ENCODE data around the gene NR2F1-AS1.

Gene NR2F1-AS1

DNA sequence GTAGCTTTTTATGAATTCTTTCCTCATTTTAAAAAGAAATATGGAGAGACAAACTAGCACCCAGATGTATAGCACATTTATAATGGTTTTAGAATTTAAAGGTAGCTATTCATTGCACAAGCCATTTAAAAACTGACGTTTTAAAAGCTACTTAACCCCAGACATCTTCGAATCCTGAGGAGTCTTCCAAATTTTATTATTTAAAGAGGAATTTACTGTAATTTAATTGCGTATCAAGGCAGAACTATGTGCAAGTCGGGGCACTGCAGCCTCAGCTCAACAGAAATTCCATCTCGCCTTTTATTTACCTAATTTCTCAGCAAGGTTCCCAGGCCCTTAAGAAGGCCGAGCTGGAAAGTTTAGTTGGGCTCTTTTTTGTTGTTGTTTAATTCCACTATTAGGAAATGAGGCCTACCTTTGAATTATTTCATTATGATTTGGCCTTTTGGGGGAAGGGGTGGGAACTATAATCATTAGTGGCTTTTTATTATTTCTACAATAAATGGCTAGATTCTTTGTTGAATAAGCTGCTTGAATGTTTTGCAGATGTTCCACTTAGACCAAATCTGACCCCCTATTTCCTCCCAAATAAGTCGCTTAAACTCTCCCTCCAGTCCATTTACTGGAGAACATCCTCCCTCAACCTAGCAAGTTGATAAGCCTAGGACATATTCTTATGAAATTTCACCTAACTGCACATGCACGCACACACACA, 22.2 kb upstream of the NR2F1-AS1 start:
- DNase-seq, result no peak

DNA sequence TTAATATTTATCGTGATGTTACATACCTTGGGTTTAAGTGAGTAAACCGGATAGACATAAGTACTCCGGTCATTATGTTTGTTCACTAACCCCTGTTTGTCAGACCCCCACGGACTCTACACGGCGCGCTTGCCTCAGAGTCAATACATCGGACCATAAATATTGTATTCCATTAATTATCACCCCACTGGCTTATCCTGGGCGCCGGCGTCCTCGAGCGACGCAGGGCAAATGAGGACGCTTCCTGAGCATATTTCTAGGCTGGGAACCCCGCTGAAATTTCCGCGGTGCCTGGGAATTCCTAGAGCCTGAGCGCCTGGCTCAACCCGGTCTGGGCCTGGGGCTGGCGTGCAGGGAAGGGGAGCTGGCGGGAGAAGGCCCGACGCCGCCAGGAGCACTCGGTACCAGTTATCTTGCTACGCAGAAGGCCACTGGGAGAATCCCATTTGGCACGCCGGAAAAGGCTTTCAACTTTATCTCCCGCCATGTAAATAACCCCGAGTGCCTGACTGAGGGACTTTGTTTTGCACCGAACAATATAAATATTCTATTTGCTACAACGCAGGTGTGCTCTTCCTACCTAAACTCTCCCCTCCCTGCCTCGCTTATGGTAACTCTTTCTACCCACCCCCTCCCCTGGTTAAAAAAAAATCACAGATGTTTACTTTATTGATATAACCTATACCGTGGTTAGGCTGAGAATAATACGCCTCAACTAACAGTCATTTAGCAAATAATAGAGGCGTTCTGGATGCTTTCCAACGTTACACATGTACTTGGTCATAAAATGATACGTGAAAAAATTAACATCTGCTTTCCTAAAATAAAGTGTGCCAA, 21.4 kb upstream of the NR2F1-AS1 start:
- no peak for DNase-seq

DNA sequence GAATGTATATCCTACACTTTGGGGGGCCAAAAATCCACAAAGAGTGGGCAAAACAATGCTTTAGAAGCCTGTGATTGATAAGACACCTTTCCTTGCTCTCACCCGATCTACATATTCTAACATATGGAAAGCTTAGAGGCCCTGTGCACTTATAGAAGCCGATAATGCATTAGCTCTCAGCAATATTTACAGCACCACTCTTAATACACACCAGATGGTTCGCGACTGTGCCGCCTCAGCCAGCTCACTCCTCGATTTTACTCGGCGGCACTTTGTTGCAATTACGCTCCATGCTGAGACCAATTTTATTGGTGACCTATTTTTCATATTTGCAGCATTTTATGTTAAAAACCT, 20.8 kb upstream of the NR2F1-AS1 start:
- no peak for DNase-seq

DNA sequence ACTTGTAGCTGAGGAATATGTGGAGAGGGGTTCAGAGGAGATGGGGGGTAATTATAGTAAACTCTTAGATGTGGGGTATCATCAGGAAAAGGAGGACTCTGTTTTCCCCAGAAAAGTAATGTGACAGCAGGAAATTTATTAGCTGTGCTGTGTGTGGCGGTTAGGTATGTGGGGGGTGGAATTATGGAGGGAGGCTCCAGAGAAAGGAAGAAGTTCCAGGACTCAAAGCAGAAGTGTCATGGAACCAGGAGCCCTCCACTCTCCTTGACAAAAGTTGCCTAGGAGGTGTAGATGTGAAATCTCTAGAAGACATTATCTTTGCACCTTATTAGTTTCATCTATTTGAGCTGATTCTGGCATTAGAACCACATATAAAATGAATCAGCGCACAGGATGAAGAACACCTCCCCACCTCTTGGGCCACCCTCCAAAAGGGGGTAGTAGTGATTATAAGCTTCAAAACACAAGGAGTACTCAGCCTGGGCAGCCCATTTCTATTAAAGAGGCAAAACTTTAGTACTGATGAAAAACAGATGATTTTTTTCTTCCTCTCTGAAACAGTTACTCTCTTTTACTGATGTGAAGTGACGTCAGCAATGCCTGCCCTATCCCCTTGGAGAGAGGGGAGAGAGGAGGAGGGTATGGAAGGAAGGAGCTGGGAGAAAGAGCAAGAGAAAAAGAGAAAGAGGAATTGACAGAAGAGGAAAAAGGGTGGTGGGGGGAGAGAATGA, 20.2 kb upstream of the NR2F1-AS1 start:
- no peak for DNase-seq

DNA sequence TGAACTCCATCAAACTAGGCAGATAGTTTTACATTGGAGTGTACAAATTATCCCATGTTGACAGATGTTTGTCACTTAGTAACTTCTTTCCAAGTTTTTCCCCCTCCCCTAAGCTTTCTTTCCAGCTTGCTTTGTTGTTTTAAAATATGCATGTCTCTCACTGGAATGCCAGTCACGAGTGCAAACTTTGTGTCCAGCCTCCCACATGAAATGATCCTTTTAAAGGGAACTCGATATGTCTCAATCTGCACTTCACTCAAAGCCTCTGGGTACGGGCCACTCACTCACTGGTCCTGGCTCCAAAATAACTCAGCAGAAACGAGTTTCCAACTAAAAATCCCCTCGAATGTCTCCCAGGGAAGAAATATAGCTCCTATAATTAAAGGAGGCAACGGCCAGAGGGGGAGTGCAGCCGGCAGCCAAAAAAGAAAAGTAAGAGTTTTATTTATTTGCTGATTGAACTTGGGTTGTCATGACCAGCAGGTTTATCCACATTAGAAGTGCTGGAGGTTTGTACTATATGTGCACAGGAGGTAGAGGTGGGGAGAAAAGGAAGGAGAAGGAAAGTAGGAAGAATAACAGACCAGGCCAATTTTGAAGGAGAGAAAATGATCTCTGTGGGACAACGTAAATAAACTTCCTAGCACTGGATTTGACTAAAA, 19.5 kb upstream of the NR2F1-AS1 start:
- DNase-seq, result no peak

DNA sequence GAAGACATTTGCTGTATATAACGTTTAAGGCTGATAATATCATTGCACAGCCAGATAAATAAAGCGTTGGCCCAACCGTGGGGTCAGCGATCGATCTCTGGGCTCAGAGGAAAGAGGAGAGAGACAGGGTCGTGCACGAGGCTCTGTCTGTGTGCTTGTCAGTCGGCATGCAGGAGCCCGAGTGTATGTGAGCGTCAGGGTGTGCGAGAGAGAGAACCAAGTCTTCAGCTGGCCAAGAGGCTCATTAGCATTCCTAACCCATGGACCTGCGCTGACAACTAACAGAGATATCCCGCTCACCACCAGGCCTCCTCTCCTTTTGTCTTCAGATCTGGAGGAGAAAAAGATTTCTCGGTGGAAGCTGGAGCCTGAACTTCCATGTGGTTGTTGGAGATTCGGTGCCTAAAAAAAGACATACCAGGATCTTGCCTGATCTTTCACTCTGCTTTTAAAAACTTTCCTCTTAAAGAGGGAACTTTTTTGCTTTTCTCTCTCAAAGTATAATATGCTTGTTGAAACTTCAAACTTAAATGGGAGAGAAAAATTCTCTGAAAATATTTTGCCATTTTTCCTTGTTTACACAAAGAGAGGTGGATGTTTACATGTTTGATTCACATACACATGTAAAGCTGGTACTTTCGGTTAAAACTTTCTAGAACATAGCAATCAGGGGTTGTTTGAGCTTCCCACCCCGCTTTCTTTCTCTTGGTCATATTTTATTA, 18.5 kb upstream of the NR2F1-AS1 start:
- no peak for DNase-seq

DNA sequence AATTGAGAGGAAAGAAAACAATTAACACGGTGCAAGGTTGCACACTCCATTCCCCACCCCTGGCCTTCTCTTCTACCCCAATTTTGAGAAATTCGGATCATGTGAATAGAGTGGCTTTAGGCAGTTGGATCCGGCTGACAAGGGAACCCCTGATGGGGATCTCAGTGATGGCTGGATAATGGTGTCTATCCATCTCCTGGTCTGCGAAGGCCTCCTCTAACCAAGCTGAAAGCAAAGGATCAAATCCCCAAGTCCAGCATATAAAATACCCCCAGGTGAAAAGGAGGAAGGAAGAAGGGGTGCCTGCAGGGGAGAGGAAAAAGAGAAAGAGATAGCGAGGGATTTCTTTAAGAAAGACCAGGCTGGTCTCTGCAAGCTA, 18.0 kb upstream of the NR2F1-AS1 start:
- DNase-seq, result no peak

DNA sequence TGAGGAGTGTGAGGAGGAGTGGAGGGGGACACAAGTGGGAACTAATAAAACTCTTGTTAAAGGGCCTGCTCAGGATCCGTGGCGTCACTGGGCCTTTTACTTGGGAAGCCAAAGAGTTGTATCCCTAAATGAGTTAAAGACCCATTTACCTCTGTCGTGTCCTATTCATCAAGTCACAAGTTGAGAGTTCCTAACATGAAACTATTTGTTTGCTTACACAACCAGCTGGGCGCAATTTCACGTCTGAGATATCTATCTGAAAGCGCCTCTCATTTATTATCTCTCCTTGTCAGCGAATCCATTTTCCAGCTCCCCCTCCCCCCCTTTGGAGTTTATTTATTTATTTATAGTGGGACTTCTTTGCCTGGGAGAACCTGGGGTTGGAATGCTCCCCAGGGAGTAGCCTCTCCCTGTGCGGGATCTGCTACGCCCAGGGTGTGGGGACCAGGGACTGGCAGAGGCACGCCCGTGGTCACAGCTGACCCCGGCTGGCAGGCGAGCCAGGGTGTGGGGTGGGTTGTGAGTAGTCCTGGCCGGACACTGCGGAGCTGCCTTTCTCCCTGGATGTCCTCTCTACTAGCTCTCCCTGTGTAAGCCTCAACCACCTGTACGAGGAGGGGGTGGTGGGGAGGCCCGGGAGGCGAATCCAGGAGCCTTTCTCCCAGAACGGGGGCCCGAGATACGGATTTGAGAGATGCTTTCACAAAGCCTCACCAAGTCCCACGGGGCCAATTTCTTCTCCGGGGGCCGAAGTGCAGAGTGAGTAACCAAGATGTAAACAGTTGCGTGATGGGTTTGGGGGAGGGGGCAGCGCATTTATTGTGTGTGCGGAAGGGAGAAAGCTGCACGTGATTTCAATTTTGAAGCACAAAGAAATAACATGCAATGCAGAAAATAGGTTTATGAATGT, 17.3 kb upstream of the NR2F1-AS1 start:
- no peak for DNase-seq

DNA sequence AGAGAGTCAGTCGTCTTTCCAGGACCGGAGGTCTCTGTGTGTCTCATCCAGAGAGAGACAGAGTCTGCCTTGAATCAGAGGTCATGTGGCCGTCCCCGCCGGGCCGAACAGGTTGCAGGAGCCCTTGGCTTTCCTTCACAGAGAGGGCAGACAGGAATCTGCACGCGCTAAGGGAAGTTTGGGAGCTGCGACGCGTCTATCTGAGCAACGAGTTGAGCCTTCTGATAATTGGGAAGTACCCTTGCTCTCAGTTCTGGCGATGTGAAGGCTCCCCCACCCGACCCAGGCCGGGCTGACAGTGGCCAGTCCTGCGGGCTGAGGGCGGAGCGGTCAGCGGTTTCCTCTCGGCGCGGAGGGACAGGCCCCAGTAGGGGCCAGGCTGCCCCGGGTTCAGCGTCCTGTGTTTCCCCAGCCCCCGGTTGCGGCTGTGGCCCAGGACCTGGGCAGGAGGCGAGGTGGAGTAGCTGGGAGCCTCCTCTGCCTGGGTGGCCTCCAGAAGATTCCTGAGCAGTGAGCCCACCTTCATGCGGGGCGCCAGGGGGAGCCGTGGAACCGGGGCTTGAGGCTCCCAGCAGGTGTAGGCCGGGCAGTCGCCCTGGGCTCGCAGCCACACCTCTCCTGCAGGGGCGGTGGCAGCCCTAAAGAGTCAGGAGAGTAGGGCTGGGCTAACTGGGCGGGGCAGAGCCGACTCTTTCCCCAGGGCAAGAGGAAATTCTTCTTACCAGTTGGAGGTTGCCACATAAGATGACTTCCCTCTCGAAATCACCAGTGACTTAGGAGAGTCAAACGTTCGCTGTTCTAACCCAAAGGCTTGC, 15.9 kb upstream of the NR2F1-AS1 start:
- no peak for DNase-seq

DNA sequence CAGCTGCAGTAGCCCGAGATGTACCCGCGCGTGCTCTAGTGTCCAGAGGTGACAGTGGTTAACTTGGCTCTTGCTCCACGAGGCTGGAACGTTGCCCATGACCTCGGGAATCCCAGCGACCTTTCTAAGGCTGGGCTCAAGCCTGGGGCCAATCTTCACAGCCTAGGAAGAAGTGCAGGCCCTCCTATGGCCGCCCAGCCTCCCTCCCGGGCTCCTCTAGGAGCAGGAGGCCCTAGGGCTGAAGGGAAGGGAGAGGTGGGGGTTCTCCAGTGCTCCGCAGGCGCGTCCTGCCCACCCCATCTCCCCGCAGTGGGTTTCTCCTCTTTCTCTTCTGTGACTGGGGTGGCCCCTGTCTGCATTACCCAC, 15.3 kb upstream of the NR2F1-AS1 start:
- no peak for DNase-seq

DNA sequence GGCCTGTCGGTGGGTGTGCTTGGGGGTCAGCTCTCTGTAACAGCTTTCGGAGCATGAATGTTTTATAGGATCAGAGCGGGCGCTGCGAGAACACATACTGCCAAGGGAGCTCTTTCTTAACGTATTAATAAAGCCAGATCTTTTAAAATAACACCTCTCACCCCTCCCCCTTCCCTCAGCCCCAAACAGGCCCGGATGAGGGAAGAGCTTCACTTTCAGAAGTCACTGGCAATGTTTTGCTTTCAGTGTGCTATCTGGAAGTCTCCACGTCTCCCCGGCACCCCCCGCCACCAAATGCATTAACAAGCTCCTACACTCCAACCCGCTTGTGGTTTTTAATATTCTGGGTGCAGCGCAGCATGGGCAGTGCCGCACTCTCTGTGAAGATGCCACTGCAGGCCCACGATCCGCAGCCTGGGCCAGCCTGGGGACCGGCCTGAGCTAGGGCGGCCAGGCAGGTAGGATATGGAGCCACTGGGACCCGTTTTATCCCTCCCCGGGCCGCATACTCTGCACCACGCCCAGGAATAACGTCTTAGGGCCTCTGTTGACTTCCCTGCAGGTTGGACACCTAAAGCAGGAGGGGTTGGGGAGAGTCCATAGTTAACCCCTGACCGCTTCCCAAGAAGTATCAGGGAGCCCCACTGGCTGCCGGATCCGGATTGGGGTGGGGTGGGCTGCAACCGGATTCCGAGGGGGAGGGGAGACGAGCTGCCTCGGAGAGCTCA, 14.6 kb upstream of the NR2F1-AS1 start:
- no peak for DNase-seq

DNA sequence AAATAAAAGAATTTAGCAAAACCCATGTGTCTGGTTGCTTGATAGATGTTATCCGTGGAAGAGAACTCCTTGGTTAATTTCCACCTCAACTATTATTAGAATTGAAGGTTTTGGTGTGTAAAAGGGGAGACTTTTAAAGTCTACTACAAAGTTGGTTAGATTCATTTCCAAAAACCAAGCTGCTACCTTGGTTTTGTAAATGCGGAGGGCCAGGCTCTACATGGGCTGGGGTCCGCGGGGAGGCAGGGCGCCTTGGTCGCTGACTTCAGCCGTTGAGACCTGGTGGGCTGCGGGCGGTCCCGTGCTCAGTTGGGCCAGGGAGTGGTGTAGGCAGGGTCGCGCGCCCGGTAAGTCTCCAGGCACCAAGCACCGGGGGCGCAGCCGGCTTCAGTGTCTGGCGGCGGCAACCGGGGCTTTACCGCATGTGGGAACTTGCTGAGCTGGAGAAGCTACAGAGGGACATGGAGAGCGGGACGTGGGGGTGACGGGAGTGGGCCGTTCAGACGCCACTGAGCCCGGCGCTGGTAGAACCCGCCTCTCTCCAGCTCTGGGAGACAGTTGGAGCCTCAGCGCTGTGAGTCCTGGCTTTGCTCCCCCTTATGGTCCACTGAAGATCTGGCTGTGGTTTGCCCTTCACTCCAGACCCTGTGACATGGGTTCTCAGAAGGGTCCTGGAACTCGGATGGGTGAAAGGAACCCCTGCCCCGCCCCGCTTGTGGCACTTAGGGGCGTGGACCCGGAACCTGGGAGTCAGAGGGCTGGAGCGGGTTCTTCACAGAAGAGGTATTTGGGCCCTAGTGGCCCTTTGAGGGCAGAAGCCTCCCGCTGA, 13.8 kb upstream of the NR2F1-AS1 start:
- DNase-seq, result no peak

DNA sequence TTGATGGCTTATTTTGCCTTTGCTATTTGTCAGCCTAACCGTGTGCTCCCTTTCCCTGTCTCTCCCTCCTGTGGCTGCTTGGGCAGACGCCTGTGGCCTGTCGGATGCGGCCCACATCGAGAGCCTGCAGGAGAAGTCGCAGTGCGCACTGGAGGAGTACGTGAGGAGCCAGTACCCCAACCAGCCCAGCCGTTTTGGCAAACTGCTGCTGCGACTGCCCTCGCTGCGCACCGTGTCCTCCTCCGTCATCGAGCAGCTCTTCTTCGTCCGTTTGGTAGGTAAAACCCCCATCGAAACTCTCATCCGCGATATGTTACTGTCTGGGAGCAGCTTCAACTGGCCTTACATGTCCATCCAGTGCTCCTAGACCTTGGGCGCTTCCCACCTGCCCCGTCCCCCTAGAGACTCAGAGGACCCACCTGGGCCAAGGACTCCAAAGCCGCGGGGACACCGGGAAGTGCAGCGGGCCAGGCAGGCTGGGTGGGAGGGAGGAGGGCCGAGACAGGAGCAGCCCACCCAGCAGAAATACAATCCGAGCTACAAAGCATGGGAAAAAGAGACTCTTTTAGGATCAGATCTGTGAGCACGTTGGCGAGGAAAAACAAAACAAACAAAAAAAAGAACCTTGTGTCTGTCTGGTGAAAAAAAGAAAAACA, 12.6 kb upstream of the NR2F1-AS1 start:
- DNase-seq, result no peak

DNA sequence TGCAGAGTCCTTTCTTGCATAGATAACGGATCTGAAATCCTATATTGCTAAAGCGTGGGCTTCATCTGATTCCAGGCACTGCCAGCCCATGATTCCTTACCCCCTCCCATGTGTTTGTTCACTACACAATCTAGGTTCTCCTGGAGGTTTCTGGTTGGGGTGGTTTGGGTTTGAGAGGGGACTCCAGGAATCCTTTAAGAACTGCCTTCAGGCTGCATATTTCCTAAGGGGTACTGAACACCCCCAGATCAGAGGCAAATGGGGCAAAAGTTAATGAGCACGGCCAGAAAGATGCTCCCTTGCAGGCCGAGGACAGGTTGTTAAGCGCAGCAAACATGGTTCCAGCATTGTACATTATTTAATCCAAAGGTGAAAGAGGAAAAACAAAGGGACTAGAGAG, 11.9 kb upstream of the NR2F1-AS1 start:
- no peak for DNase-seq

DNA sequence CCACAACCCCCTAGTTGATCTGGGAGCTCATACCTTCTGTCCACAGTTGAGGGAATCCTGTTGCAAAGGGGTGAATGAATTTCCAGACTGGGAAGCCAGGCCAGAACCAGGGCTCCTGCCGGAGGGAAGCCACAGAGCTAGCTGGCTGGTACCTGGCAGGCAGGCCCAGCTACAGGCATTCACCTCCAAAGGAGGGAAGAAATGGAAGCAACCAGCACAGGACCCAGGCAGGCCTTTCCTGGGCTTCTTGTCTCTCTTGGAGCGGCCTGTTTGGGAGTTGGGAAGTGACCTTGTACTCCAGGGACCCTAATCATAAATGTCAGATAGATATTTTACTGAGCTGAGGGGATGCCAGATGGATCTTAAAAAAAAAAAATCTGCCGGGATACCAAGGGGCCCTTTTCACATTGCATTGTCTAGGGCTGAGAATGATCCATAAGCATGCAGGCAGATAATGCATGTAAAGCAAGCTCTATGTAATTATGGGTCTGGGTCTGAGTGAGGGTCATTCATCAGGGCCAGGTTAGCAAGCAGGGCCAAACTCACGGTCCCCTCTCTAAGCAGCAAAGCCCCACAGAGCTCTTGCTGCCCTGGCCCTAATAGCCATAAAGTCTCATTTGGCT, 10.4 kb upstream of the NR2F1-AS1 start:
- no peak for DNase-seq

DNA sequence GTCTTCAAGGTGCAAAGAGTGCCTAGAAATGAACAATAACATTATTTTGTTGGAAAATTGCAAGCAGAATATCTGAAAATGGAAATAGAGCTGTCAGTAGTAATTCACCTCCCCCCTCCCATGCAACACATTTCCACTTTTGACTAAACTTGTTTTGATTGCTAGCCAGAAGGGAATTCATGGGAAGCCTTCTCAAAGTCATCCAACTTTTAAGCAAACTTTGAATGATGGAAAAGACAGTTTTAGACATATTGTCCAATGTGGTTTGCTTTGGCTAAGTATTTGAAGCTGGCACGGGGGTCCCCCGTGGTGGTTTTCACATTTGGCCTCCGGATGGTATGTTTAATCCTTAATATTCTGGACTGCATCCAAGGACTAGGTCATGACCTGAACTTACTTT, 9.5 kb upstream of the NR2F1-AS1 start:
- DNase-seq, result no peak

DNA sequence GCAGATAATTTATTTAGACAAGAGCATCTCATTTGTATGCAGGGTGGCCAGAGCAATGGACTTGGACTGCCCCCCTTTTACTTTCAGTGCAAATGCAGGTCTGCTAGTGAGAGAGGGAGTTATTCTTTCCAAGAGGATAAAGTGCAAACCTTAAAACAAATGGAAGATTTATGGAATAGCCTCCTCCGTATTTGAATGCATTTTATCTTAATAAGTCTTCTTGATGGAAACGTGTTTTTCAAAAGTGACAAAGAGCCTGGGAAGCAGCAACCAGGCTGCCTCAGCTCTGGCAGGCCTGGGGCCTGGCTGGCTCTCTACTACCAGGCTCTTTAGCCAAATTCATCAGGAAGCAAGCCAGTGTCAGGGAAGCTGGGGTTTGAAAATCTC, 8.8 kb upstream of the NR2F1-AS1 start:
- no peak for DNase-seq

All from GDM1 (cell line).